ENCODE data around the gene FBLN5.

DNA sequence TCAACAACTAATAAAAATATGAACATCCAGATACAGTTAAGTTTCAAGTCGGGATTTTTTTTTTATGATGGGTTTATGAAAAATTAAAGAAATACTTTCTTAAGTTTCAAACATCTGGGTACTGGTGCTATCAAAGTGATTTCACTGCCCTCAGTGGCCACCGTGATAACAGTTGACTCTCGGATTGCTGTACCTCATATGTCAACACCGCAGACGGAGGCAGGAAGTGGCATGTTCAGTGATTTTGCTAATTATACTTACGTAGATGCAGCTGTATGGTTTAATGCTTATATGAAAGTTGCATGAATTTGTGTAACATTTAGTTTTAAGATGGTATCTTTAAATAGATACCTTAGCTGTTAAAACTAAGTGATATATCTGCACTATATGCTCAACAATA, 20.8 kb upstream of the FBLN5 start:
- TF ChIP-seq, protein P1, sequence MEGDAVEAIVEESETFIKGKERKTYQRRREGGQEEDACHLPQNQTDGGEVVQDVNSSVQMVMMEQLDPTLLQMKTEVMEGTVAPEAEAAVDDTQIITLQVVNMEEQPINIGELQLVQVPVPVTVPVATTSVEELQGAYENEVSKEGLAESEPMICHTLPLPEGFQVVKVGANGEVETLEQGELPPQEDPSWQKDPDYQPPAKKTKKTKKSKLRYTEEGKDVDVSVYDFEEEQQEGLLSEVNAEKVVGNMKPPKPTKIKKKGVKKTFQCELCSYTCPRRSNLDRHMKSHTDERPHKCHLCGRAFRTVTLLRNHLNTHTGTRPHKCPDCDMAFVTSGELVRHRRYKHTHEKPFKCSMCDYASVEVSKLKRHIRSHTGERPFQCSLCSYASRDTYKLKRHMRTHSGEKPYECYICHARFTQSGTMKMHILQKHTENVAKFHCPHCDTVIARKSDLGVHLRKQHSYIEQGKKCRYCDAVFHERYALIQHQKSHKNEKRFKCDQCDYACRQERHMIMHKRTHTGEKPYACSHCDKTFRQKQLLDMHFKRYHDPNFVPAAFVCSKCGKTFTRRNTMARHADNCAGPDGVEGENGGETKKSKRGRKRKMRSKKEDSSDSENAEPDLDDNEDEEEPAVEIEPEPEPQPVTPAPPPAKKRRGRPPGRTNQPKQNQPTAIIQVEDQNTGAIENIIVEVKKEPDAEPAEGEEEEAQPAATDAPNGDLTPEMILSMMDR (IDR thresholded peaks at IDR 0.05): no peak
- TF ChIP-seq POLR2A (IDR thresholded peaks at IDR 0.05): no peak

Data from right lobe of liver (tissue), 4 donors.